HCT116 (cell line): ENCODE measurements around the gene PHF21B. TPM values are rescaled to one million over a fixed set of nuclear protein-coding genes. Genes with fewer than 3 reads are reported as not detected.

Experiments used
- ATAC-seq: fragments of 200-7000 bp; cut with Tn5 transposase; 2 replicates; pipeline ENCODE4 v1.9.1; 2020; ENCODE audit warnings: mild to moderate bottlenecking, moderate library complexity
- BruUV-seq: library from RNA; stranded (reverse); fragments of 400-500 nt; replicated peaks from 2 replicates; lab custom pipeline; 2021; lab: Mats Ljungman, UMichigan
- CTCF ChIA-PET: fragments of 300-600 bp; sonication (Branson Sonifier 250); formaldehyde crosslinking; loops from one replicate; lab custom pipeline; 2021; ENCODE audit warnings: antibody characterized with exemption; lab: Charles Lee
- POLR2A ChIA-PET: fragments of 300-600, 350-600 bp; sonication (Branson Sonifier 250); formaldehyde crosslinking; loops from one replicate; lab custom pipeline; 2021; ENCODE audit warnings: antibody characterized with exemption; lab: Charles Lee
- RAD21 ChIA-PET, 2 experiments: fragments of 300-600 bp; sonication (Branson Sonifier 250); formaldehyde crosslinking; loops; one replicate each; lab custom pipeline; 2023; ENCODE audit warnings: low total read pairs in 2 of 2; ENCODE audit not compliant: uncharacterized antibody in 2 of 2, unreplicated experiment in 2 of 2, low non-redundant PET in 1 of 2; lab: Charles Lee
- DNase-seq: peaks from one replicate; pipeline ENCODE4 v3.0.0-alpha.2; 2010; ENCODE audit warnings: low read depth, low spot score
- H2AFZ ChIP-seq: fragments of 200-600 bp; shearing (Covaris generic), sonication (generic); 2 replicates; pipeline ENCODE4 v1.6.1; 2017; ENCODE audit warnings: low read depth, mixed run types, mixed read lengths, antibody characterized with exemption, low read length; ENCODE audit not compliant: poor library complexity, severe bottlenecking
- H3K27ac ChIP-seq: 2 replicates; pipeline ENCODE4 v1.5.1; 2012; ENCODE audit warnings: low read depth, low read length
- H3K27me3 ChIP-seq: fragments of 200-600 bp; sonication (generic); 2 replicates; pipeline ENCODE4 v1.6.1; 2016; ENCODE audit warnings: mixed run types, low read length, mixed read lengths; ENCODE audit not compliant: insufficient read depth
- H3K36me3 ChIP-seq, 2 experiments: fragments of 200-500 bp in 1 of 2; fragments of 200-600 bp in 1 of 2; sonication (Bioruptor generic) in 1 of 2; sonication (generic) in 1 of 2; 2 replicates each; pipeline versions ENCODE4 v1.5.1 to v1.6.1; 2014 to 2016; ENCODE audit warnings: low read length in 2 of 2, inconsistent platforms in 1 of 2, mixed read lengths in 1 of 2, mixed run types in 1 of 2; ENCODE audit not compliant: insufficient read depth in 2 of 2, control insufficient read depth in 1 of 2
- H3K4me1 ChIP-seq, 2 experiments: fragments of 200-600 bp in 1 of 2; sonication (generic) in 1 of 2; 2 replicates each; pipeline versions ENCODE4 v1.5.1 to v1.6.1; 2012 to 2017; ENCODE audit warnings: low read length in 2 of 2, inconsistent platforms in 1 of 2, mild to moderate bottlenecking in 1 of 2, mixed read lengths in 1 of 2, mixed run types in 1 of 2, moderate library complexity in 1 of 2; ENCODE audit not compliant: insufficient read depth in 2 of 2, control insufficient read depth in 1 of 2
- H3K4me2 ChIP-seq: fragments of 200-600 bp; sonication (generic); 2 replicates; pipeline ENCODE4 v1.6.1; 2017; ENCODE audit warnings: mixed run types, low read length, mixed read lengths
- H3K4me3 ChIP-seq, 2 experiments: fragments of 200-600 bp in 1 of 2; sonication (generic) in 1 of 2; replicated peaks in 1 of 2; 2 replicates each; pipeline ENCODE4 v1.5.1; 2011 to 2016; ENCODE audit warnings: low read length in 2 of 2, control low read depth in 1 of 2, low read depth in 1 of 2, mild to moderate bottlenecking in 1 of 2, mixed read lengths in 1 of 2, mixed run types in 1 of 2
- H3K79me2 ChIP-seq: fragments of 200-600 bp; sonication (generic); 2 replicates; pipeline ENCODE4 v1.6.1; 2017; ENCODE audit warnings: mild to moderate bottlenecking, mixed run types, low read length, moderate library complexity, mixed read lengths; ENCODE audit not compliant: insufficient read depth
- H3K9ac ChIP-seq: fragments of 200-600 bp; sonication (generic); 2 replicates; pipeline ENCODE4 v1.6.1; 2016; ENCODE audit warnings: low read length, mixed read lengths
- H3K9me2 ChIP-seq: fragments of 200-600 bp; sonication (generic), shearing (Covaris generic); 2 replicates; pipeline ENCODE4 v1.6.1; 2017; ENCODE audit warnings: mixed run types, mild to moderate bottlenecking, moderate library complexity; ENCODE audit not compliant: insufficient read depth
- H3K9me3 ChIP-seq, 2 experiments: fragments of 200-500 bp in 1 of 2; fragments of 200-600 bp in 1 of 2; sonication (Bioruptor generic) in 1 of 2; sonication (generic) in 1 of 2; 2 replicates each; pipeline ENCODE4 v1.6.1; 2014 to 2017; ENCODE audit warnings: low read length in 2 of 2, mixed read lengths in 2 of 2, inconsistent platforms in 1 of 2, low read depth in 1 of 2, mild to moderate bottlenecking in 1 of 2, mixed run types in 1 of 2, moderate library complexity in 1 of 2; ENCODE audit not compliant: control insufficient read depth in 1 of 2, insufficient read depth in 1 of 2
- H4K20me1 ChIP-seq: fragments of 200-600 bp; sonication (generic), shearing (Covaris generic); 2 replicates; pipeline ENCODE4 v1.6.1; 2017; ENCODE audit warnings: mixed run types, mild to moderate bottlenecking, moderate library complexity; ENCODE audit not compliant: insufficient read depth
- CBX3 ChIP-seq: IDR thresholded peaks from 2 replicates; pipeline ENCODE4 v1.6.1; 2012; ENCODE audit warnings: low read depth
- CEBPB ChIP-seq: IDR thresholded peaks from 2 replicates; pipeline ENCODE4 v1.6.1; 2012; ENCODE audit warnings: low read depth
- CTCF ChIP-seq, 3 experiments: fragments of 200-600 bp in 1 of 3; sonication (generic) in 1 of 3; IDR thresholded peaks in 2 of 3; conservative IDR thresholded peaks in 1 of 3; 2 replicates each; pipeline ENCODE4 v1.5.1; 2012 to 2017; ENCODE audit warnings: low read depth in 2 of 3, low read length in 2 of 3, antibody characterized with exemption in 1 of 3, borderline replicate concordance in 1 of 3, control low read depth in 1 of 3, mild to moderate bottlenecking in 1 of 3, mixed read lengths in 1 of 3, mixed run types in 1 of 3, moderate library complexity in 1 of 3; ENCODE audit not compliant: insufficient read depth in 1 of 3
- EGR1 ChIP-seq: IDR thresholded peaks from 2 replicates; pipeline ENCODE4 v1.6.1; 2012; ENCODE audit warnings: low read depth
- ELF1 ChIP-seq: IDR thresholded peaks from 2 replicates; pipeline ENCODE4 v1.6.1; 2012; ENCODE audit warnings: low read depth, borderline replicate concordance
- EZH2 ChIP-seq: fragments of 200-600 bp; sonication (generic); IDR thresholded peaks from 2 replicates; pipeline ENCODE4 v1.6.1; 2017; ENCODE audit warnings: antibody characterized with exemption, mixed run types
- EZH2phosphoT487 ChIP-seq: fragments of 200-600 bp; IDR thresholded peaks from 2 replicates; pipeline ENCODE4 v1.6.1; 2018; ENCODE audit warnings: antibody characterized with exemption, borderline replicate concordance
- FOSL1 ChIP-seq: IDR thresholded peaks from 2 replicates; pipeline ENCODE4 v1.6.1; 2012; ENCODE audit warnings: low read depth
- JUND ChIP-seq: IDR thresholded peaks from 2 replicates; pipeline ENCODE4 v1.6.1; 2012
- POLR2A ChIP-seq: IDR thresholded peaks from 2 replicates; pipeline ENCODE4 v1.7.0; 2011; ENCODE audit warnings: borderline replicate concordance; ENCODE audit not compliant: insufficient read depth, insufficient read length; ENCODE audit errors: extremely low read depth
- POLR2AphosphoS5 ChIP-seq: IDR thresholded peaks from 2 replicates; pipeline ENCODE4 v1.6.1; 2011; ENCODE audit warnings: mild to moderate bottlenecking, low read depth, low read length, moderate library complexity
- RAD21 ChIP-seq: IDR thresholded peaks from 2 replicates; pipeline ENCODE4 v1.6.1; 2012; ENCODE audit warnings: low read depth, mild to moderate bottlenecking
- SIN3A ChIP-seq: IDR thresholded peaks from 2 replicates; pipeline ENCODE4 v1.6.1; 2012; ENCODE audit warnings: low read depth
- SP1 ChIP-seq: IDR thresholded peaks from 2 replicates; pipeline ENCODE4 v1.6.1; 2012; ENCODE audit warnings: low read depth
- TCF7L2 ChIP-seq: IDR thresholded peaks from 2 replicates; pipeline ENCODE4 v1.7.0; 2011; ENCODE audit warnings: borderline replicate concordance, inconsistent platforms; ENCODE audit not compliant: insufficient read depth, insufficient read length; ENCODE audit errors: extremely low read depth
- YY1 ChIP-seq: IDR thresholded peaks from 2 replicates; pipeline ENCODE4 v1.6.1; 2011; ENCODE audit warnings: low read length, low read depth, moderate library complexity, mild to moderate bottlenecking; ENCODE audit not compliant: insufficient replicate concordance; ENCODE audit errors: extremely low read depth
- ZFX ChIP-seq: fragments of 450-650 bp; IDR thresholded peaks from 2 replicates; pipeline ENCODE4 v1.6.1; 2017
- ZNF274 ChIP-seq: fragments of 200-500 bp; sonication (Bioruptor generic); IDR thresholded peaks from 2 replicates; pipeline ENCODE4 v1.6.1; 2014; ENCODE audit warnings: mild to moderate bottlenecking, low read depth, low read length, inconsistent platforms
- intact Hi-C: fragments of 100-400 bp; cut with micrococcal nuclease; formaldehyde crosslinking; loops from 2 replicates; pipeline ENCODE4 v1.10.0; 2022
- total RNA-seq: library from RNA; stranded (reverse); gene quantifications from one replicate; pipeline ENCODE4 v1.2.1, GENCODE V29; 2021; ENCODE audit not compliant: unreplicated experiment
- TF ChIP-seq, protein P1 (sequence below): IDR thresholded peaks from 2 replicates; pipeline ENCODE4 v1.6.1; 2012
- TF ChIP-seq, protein P2 (sequence below): IDR thresholded peaks from 2 replicates; pipeline ENCODE4 v1.6.1; 2012; ENCODE audit warnings: low read depth

Gene PHF21B
- total RNA-seq, 1 experiment from 2014 or later = not detected

GRCh38 chr22:44837481-44837880 lies 172.3 kb downstream of the PHF21B start:
- CTCF ChIA-PET = no interaction called here
- no peak for ATAC-seq
- no peaks in the 10 kb centered on the region for H3K27me3 ChIP-seq
- TF ChIP-seq EGR1 (no peak), CTCF (IDR thresholded peaks at IDR 0.05 in 2 of 3, conservative IDR thresholded peaks at IDR 0.05 in 1 of 3; ENCODE audit: borderline replicate concordance in 1 of 3, insufficient read depth in 1 of 3, low read depth in 2 of 3, low read length in 2 of 3) (no peak), EZH2 (no peak), CEBPB (no peak), ZFX (no peak), RAD21 (no peak), CBX3 (no peak), FOSL1 (no peak), TCF7L2 (no peak), SP1 (no peak), ELF1 (no peak), EZH2phosphoT487 (no peak), ZNF274 (no peak), JUND (no peak), POLR2A (no peak), YY1 (no peak), POLR2AphosphoS5 (no peak), SIN3A (no peak)
- TF ChIP-seq, protein P1, sequence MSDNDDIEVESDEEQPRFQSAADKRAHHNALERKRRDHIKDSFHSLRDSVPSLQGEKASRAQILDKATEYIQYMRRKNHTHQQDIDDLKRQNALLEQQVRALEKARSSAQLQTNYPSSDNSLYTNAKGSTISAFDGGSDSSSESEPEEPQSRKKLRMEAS = no peak
- TF ChIP-seq, protein P2, sequence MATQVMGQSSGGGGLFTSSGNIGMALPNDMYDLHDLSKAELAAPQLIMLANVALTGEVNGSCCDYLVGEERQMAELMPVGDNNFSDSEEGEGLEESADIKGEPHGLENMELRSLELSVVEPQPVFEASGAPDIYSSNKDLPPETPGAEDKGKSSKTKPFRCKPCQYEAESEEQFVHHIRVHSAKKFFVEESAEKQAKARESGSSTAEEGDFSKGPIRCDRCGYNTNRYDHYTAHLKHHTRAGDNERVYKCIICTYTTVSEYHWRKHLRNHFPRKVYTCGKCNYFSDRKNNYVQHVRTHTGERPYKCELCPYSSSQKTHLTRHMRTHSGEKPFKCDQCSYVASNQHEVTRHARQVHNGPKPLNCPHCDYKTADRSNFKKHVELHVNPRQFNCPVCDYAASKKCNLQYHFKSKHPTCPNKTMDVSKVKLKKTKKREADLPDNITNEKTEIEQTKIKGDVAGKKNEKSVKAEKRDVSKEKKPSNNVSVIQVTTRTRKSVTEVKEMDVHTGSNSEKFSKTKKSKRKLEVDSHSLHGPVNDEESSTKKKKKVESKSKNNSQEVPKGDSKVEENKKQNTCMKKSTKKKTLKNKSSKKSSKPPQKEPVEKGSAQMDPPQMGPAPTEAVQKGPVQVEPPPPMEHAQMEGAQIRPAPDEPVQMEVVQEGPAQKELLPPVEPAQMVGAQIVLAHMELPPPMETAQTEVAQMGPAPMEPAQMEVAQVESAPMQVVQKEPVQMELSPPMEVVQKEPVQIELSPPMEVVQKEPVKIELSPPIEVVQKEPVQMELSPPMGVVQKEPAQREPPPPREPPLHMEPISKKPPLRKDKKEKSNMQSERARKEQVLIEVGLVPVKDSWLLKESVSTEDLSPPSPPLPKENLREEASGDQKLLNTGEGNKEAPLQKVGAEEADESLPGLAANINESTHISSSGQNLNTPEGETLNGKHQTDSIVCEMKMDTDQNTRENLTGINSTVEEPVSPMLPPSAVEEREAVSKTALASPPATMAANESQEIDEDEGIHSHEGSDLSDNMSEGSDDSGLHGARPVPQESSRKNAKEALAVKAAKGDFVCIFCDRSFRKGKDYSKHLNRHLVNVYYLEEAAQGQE = no peak
- TF ChIP-seq, all 23 proteins: peak for 0
- Histone ChIP-seq H3K9me2 (no peaks in the 10 kb centered on the region), H3K27ac (no peak overlapping the region), H3K4me2 (no peak overlapping the region), H3K79me2 (no peaks in the 10 kb centered on the region; the same call in 1 of the 2 replicates), H3K9me3 (peaks cover 8 to 15% of the 10 kb centered on the region in 2 experiments; a peak in 3 of 4 replicates), H2AFZ (no peak overlapping the region), H3K4me3 (no peak overlapping the region), H3K4me1 (no peaks in the 10 kb centered on the region), H3K9ac (no peak overlapping the region), H3K36me3 (peaks cover 0 to 40% of the 10 kb centered on the region in 2 experiments; a peak in 3 of 4 replicates), H4K20me1 (no peaks in the 10 kb centered on the region)
- intact Hi-C loops = no loop called here
- ChIA-PET POLR2A (no interaction called here), RAD21 (no interaction called here)
- no TSS peak for BruUV-seq
- no peak for DNase-seq
